ENCODE results near the gene CCL27.

CCL27 gene

GRCh38 chr9:34651876-34652601, 10.4 kb downstream of the CCL27 start, which contains the start of gene IL11RA:
TSS of gene IL11RA (plus strand) at chr9:34652185. CDS start at chr9:34655218, 3,033 bp downstream.
- Histone ChIP-seq H3K4me3 (ENCODE audit: low read length, poor library complexity, severe bottlenecking) (no peak within 1 kb of the TSS), H3K27me3 (ENCODE audit: insufficient read depth, low read length, poor library complexity, severe bottlenecking) (no peaks in the 10 kb centered on the region), H3K9ac (ENCODE audit: low read depth, low read length, poor library complexity, severe bottlenecking) (no peak within 1 kb of the TSS)

DNA sequence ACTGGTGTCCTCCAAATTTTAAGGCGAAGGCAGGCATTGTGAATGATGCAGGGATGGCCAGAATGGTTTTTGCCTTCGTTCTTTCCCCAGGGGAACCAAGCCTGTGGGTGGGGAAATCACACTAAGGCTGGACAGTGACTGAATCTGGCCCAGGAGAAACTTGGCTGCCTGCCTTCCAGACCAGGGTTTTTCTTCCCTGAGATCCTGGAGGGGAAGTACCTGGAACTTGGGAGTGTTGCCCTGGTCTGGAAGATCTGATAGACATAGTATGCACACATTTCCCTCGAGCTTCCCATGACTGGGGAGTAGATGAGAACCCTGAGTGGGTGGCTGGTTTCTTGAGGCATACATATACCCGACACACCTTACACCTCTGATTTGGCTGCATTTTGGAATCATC, 11.1 kb downstream of the CCL27 start:
- no peaks in the 10 kb centered on the region for H3K27me3 ChIP-seq (ENCODE audit: insufficient read depth, low read length, poor library complexity, severe bottlenecking)
- peaks cover 10% of the 10 kb centered on the region; the same call in 1 of the 2 replicates for H3K36me3 ChIP-seq (ENCODE audit: insufficient read depth, low read length)
- H3K9me3 ChIP-seq (ENCODE audit: insufficient read depth, low read depth, low read length): no peaks in the 10 kb centered on the region
- no peak for TF ChIP-seq EZH2phosphoT487 (IDR thresholded peaks at IDR 0.05; ENCODE audit: borderline replicate concordance)
- TF ChIP-seq, protein P1, sequence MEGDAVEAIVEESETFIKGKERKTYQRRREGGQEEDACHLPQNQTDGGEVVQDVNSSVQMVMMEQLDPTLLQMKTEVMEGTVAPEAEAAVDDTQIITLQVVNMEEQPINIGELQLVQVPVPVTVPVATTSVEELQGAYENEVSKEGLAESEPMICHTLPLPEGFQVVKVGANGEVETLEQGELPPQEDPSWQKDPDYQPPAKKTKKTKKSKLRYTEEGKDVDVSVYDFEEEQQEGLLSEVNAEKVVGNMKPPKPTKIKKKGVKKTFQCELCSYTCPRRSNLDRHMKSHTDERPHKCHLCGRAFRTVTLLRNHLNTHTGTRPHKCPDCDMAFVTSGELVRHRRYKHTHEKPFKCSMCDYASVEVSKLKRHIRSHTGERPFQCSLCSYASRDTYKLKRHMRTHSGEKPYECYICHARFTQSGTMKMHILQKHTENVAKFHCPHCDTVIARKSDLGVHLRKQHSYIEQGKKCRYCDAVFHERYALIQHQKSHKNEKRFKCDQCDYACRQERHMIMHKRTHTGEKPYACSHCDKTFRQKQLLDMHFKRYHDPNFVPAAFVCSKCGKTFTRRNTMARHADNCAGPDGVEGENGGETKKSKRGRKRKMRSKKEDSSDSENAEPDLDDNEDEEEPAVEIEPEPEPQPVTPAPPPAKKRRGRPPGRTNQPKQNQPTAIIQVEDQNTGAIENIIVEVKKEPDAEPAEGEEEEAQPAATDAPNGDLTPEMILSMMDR (conservative IDR thresholded peaks at IDR 0.05; ENCODE audit: low read length): no peak
- H3F3A ChIP-seq (ENCODE audit: low read depth): no peaks in the 10 kb centered on the region
- H3K9ac ChIP-seq (ENCODE audit: low read depth, low read length, poor library complexity, severe bottlenecking): no peak overlapping the region
- no peak overlapping the region for H3K4me2 ChIP-seq (ENCODE audit: low read depth, low read length, poor library complexity, severe bottlenecking)
- H3K9me2 ChIP-seq (replicated peaks; ENCODE audit: low read depth, low read length): no peaks in the 10 kb centered on the region
- no peak overlapping the region for H2AFZ ChIP-seq (ENCODE audit: low read length)
- H3K4me1 ChIP-seq (ENCODE audit: insufficient read depth, low read length, poor library complexity, severe bottlenecking): peaks cover 18% of the 10 kb centered on the region
- peaks cover 24% of the 10 kb centered on the region for H3K79me2 ChIP-seq (ENCODE audit: insufficient read depth, low read length)
- peaks cover 16% of the 10 kb centered on the region for H4K20me1 ChIP-seq (ENCODE audit: insufficient read depth, low read length, poor library complexity, severe bottlenecking)
- H3K4me3 ChIP-seq (ENCODE audit: low read length, poor library complexity, severe bottlenecking): no peak overlapping the region

More at GRCh38 chr9:34651876-34652601, 10.4 kb downstream of the CCL27 start, which contains the start of gene IL11RA:
- Histone ChIP-seq H3K79me2 (ENCODE audit: insufficient read depth, low read length) (peaks cover 24% of the 10 kb centered on the region), H3F3A (ENCODE audit: low read depth) (no peaks in the 10 kb centered on the region), H3K4me1 (ENCODE audit: insufficient read depth, low read length, poor library complexity, severe bottlenecking) (peaks cover 18% of the 10 kb centered on the region), H3K4me2 (ENCODE audit: low read depth, low read length, poor library complexity, severe bottlenecking) (no peak within 1 kb of the TSS), H2AFZ (ENCODE audit: low read length) (no peak within 1 kb of the TSS), H3K9me2 (replicated peaks; ENCODE audit: low read depth, low read length) (no peaks in the 10 kb centered on the region), H4K20me1 (ENCODE audit: insufficient read depth, low read length, poor library complexity, severe bottlenecking) (peaks cover 16% of the 10 kb centered on the region), H3K9me3 (ENCODE audit: insufficient read depth, low read depth, low read length) (no peaks in the 10 kb centered on the region), H3K36me3 (ENCODE audit: insufficient read depth, low read length) (peaks cover 10% of the 10 kb centered on the region; the same call in 1 of the 2 replicates)
- no peak for TF ChIP-seq EZH2phosphoT487 (IDR thresholded peaks at IDR 0.05; ENCODE audit: borderline replicate concordance)
- TF ChIP-seq, protein P1 (conservative IDR thresholded peaks at IDR 0.05; ENCODE audit: low read length): no peak

DNA sequence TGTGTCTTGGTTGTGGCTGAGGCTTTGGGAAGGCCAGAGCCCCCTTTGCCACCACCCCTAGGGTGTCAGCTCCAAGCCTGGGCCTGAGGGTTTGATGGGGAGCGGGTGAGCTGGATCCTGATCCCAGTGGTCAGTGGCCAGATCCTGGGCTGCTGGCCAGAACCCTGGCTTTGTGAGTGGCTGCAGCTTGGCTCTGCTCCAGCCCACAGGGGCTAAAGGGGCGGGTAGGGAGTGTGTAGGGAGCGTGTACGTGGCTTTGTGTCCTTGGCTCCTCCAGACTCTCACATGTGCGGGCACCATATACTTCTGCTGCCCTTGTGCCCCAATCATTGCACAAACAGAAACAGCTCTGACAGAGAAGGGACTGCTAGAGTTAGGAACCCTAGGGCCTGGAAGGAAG, 11.6 kb downstream of the CCL27 start:
- Histone ChIP-seq H3K27me3 (ENCODE audit: insufficient read depth, low read length, poor library complexity, severe bottlenecking) (no peaks in the 10 kb centered on the region), H4K20me1 (ENCODE audit: insufficient read depth, low read length, poor library complexity, severe bottlenecking) (peaks cover 16% of the 10 kb centered on the region), H3K9me3 (ENCODE audit: insufficient read depth, low read depth, low read length) (no peaks in the 10 kb centered on the region), H3K9ac (ENCODE audit: low read depth, low read length, poor library complexity, severe bottlenecking) (no peak overlapping the region), H3K79me2 (ENCODE audit: insufficient read depth, low read length) (peaks cover 24% of the 10 kb centered on the region), H3K4me2 (ENCODE audit: low read depth, low read length, poor library complexity, severe bottlenecking) (no peak overlapping the region), H3K36me3 (ENCODE audit: insufficient read depth, low read length) (peaks cover 10% of the 10 kb centered on the region; the same call in 1 of the 2 replicates), H2AFZ (ENCODE audit: low read length) (no peak overlapping the region), H3K9me2 (replicated peaks; ENCODE audit: low read depth, low read length) (no peaks in the 10 kb centered on the region), H3K4me1 (ENCODE audit: insufficient read depth, low read length, poor library complexity, severe bottlenecking) (peaks cover 23% of the 10 kb centered on the region), H3F3A (ENCODE audit: low read depth) (no peaks in the 10 kb centered on the region), H3K4me3 (ENCODE audit: low read length, poor library complexity, severe bottlenecking) (no peak overlapping the region)
- TF ChIP-seq EZH2phosphoT487 (IDR thresholded peaks at IDR 0.05; ENCODE audit: borderline replicate concordance): no peak
- TF ChIP-seq, protein P1 (conservative IDR thresholded peaks at IDR 0.05; ENCODE audit: low read length): no peak
